NB4 (cell line): ENCODE results near the gene VPS37D.

Experiments used
- MYC ChIP-seq: IDR thresholded peaks from 2 replicates; pipeline ENCODE4 v1.6.1; 2011; ENCODE audit warnings: low read depth, low read length
- POLR2A ChIP-seq: IDR thresholded peaks from 2 replicates; pipeline ENCODE4 v1.6.1; 2011; ENCODE audit warnings: mild to moderate bottlenecking; ENCODE audit not compliant: insufficient read length; ENCODE audit errors: extremely low read depth
- TF ChIP-seq, protein P1 (sequence below): IDR thresholded peaks from 2 replicates; pipeline ENCODE4 v1.6.1; 2011; ENCODE audit warnings: low read depth, low read length

DNA sequence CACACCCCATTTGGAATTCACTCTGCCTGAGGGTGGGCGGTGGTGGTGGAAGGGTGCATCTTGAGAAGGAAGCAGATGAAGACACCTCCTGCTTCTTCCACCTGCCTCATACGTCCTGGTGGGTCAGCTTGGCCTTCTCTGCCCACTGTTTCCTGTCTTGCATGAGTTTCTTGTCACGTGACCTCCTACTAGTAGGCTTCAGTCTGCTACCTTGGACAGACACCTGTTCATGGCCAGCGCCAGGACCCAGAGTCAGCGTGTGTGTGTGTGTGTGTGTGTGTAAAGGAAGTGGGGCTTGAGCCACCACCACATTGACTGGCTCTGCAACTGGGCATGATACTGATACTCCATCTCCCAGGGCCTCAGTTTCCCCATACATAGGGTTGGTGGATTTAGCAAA lies 17.1 kb upstream of the VPS37D start:
- TF ChIP-seq, protein P1, sequence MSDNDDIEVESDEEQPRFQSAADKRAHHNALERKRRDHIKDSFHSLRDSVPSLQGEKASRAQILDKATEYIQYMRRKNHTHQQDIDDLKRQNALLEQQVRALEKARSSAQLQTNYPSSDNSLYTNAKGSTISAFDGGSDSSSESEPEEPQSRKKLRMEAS, result no peak
- TF ChIP-seq MYC (no peak), POLR2A (no peak)
